Sciatic nerve (tissue), 2 donors: ENCODE measurements around the gene TSPEAR. TPM values are rescaled to one million over a fixed set of nuclear protein-coding genes. Genes with fewer than 3 reads are reported as not detected.

ENCODE experiments used
- ATAC-seq: fragments of 200-7000 bp; cut with Tn5 transposase; one replicate; pipeline ENCODE4 v1.9.1; 2020; ENCODE audit warnings: mild to moderate bottlenecking, moderate library complexity
- DNase-seq: peaks from one replicate; pipeline ENCODE4 v3.0.0-alpha.2; 2020; ENCODE audit warnings: low spot score
- intact Hi-C: fragments of 100-400 bp; cut with DNase I; formaldehyde crosslinking; loops from one replicate; pipeline ENCODE4 v1.14.2; 2022
- total RNA-seq: library from RNA; stranded (reverse); fragmentation: NEBNext Ultra II Directional; extraction: Animal tissue kit (Norgen Biotek cat#: 25700); gene quantifications from one replicate; pipeline ENCODE4 v1.2.1, GENCODE V29; 2021
- donor health status: DM: no; HTN: no; CAD: no.
- donor health status: DM: no; HTN: no; CAD: no.

Gene TSPEAR
- total RNA-seq, 1 donor from 2014 or later, result not detected

DNA sequence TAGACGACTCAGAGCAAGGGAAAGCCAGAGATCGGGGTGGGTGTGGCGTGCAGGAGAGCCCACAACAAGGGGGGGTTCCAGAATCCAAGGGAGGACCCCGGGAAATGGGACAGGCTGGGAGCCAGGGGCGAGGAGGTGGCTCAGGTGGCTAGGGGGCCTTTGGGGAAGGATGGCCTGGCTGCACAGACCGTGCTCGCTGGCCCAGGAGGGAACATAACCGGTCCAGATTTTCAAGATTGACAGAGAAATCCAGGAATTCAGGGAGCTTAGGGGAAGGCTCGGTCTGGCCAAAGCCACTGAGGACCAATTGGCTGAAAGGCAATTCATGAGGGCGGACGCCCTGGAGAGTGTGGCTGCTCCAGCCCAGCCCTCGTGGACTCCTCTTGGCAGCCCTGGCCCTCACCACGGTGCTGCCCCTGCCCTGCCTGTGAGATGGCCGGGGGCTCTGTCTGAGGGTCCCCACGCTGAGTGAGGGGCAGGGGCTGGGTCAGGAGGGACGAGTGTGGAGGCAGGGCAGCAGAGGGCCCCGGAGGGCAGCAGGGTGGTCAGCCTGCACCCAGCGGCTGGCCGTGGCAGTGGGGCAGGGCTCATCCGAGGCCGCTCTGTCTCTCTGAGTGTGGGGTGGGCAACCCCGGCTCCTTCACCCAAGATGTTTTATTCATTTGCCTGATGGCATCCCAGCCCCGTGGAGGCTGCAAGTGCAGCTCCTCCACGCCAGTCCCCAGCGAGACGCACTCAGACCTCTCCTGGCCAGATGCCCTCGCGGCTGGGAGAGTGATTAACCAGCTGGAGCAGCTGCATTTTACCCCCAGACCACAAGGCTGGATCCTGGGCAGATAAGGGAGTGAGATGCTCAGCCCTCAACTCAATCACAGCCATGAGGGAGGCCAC lies 261.7 kb downstream of the TSPEAR start:
- peak; percentile 45 for DNase-seq
- ATAC-seq, result no peak
- intact Hi-C loops, result no loop called here

- intact Hi-C loops, result no loop called here
- ATAC-seq, result no peak
- peak; percentile 39 for DNase-seq
Observed at GRCh38 chr21:44448651-44449131, 262.7 kb downstream of the TSPEAR start.

Other genes starting within 250 kb of the TSPEAR start
- not detected for gene KRTAP10-1, start 171.4 kb downstream of the TSPEAR start, total RNA-seq
- gene KRTAP10-2, start 160.1 kb downstream of the TSPEAR start, total RNA-seq, result not detected
- not detected for gene KRTAP10-3, start 152.8 kb downstream of the TSPEAR start, total RNA-seq
- not detected for gene KRTAP10-4, start 137.8 kb downstream of the TSPEAR start, total RNA-seq
- gene KRTAP10-5, start 131.0 kb downstream of the TSPEAR start, total RNA-seq, result not detected
- not detected for gene KRTAP10-6, start 119.1 kb downstream of the TSPEAR start, total RNA-seq
- not detected for gene KRTAP10-7, start 111.0 kb downstream of the TSPEAR start, total RNA-seq
- gene KRTAP10-8, start 99.5 kb downstream of the TSPEAR start, total RNA-seq, result not detected
- not detected for gene KRTAP10-9, start 84.5 kb downstream of the TSPEAR start, total RNA-seq
- gene KRTAP10-10, start 74.2 kb downstream of the TSPEAR start, total RNA-seq, result not detected
- gene KRTAP10-11, start 65.2 kb downstream of the TSPEAR start, total RNA-seq, result not detected
- not detected for gene KRTAP12-4, start 56.9 kb downstream of the TSPEAR start, total RNA-seq
- not detected for gene KRTAP12-3, start 53.6 kb downstream of the TSPEAR start, total RNA-seq
- not detected for gene KRTAP12-2, start 44.6 kb downstream of the TSPEAR start, total RNA-seq
- gene KRTAP12-1, start 29.4 kb downstream of the TSPEAR start, total RNA-seq, result not detected
- not detected for gene KRTAP10-12, start 14.4 kb downstream of the TSPEAR start, total RNA-seq
- gene UBE2G2, start 90.2 kb upstream of the TSPEAR start, total RNA-seq, result 78.0 TPM
- gene SUMO3, start 106.5 kb upstream of the TSPEAR start, total RNA-seq, result 65.5 TPM
- gene PTTG1IP, start 162.1 kb upstream of the TSPEAR start, total RNA-seq, result 192 TPM
- gene ITGB2, start 209.3 kb upstream of the TSPEAR start, total RNA-seq, result 56.7 TPM
- 17.1 TPM for gene SLX9, start 228.5 kb upstream of the TSPEAR start, total RNA-seq